Pancreas (tissue), 10 donors: ENCODE results near the gene EHD4. TPM values are rescaled to one million over a fixed set of nuclear protein-coding genes. Genes with fewer than 3 reads are reported as not detected.

Source experiments
- ATAC-seq, 4 donors: fragments of 200-7000 bp; cut with Tn5 transposase; one replicate each; pipeline versions ENCODE4 v1.8.0 to v1.9.1; 2020; ENCODE audit warnings: mild to moderate bottlenecking in 4 of 4, moderate library complexity in 4 of 4
- DNase-seq, 6 donors: peaks; one replicate each; pipeline ENCODE4 v3.0.0-alpha.2; 2020
- FAIRE-seq: peaks from 2 replicates; lab custom pipeline; 2012; peaks lifted over from hg19 to GRCh38; lab: Jason Lieb, UNC
- H3K27ac ChIP-seq, 4 donors: fragments of 200-600 bp; sonication (generic); 1 replicate in 3 of 4; 2 replicates in 1 of 4; pipeline versions ENCODE4 v1.5.0 to v1.8.0; 2020
- H3K27me3 ChIP-seq, 4 donors: fragments of 200-600 bp; one replicate each; pipeline ENCODE4 v1.8.0; 2021
- H3K36me3 ChIP-seq, 3 donors: fragments of 200-600 bp; sonication (generic) in 1 of 3; one replicate each; pipeline versions ENCODE4 v1.5.0 to v1.8.0; 2020 to 2021
- H3K4me1 ChIP-seq, 3 donors: fragments of 200-600 bp; one replicate each; pipeline ENCODE4 v1.8.0; 2021
- H3K4me3 ChIP-seq, 4 donors: fragments of 200-600 bp; sonication (generic) in 2 of 4; one replicate each; pipeline versions ENCODE4 v1.5.0 to v1.8.0; 2020 to 2021
- H3K9me3 ChIP-seq, 4 donors: fragments of 200-600 bp; one replicate each; pipeline ENCODE4 v1.8.0; 2021
- WGBS, 2 donors: extraction: QIAGEN DNeasy Blood & Tissue Kit; methylation state at CpG; one replicate each; pipeline ENCODE4 v1.1.7; 2013; 5-methylcytosine and 5-hydroxymethylcytosine counted together
- intact Hi-C, 3 donors: fragments of 100-400 bp; cut with DNase I; formaldehyde crosslinking; loops; one replicate each; pipeline versions ENCODE4 v1.11.1 to v1.14.2; 2022
- polyA plus RNA-seq, 2 donors: library from polyadenylated mRNA; stranded (reverse); fragments of 200-250 nt; gene quantifications; one replicate each; pipeline ENCODE4 v1.2.3, GENCODE V29; 2013
- total RNA-seq, 6 donors: library from RNA; stranded (reverse); fragmentation: NEBNext Ultra II Directional in 4 of 6; extraction: Animal tissue kit (Norgen Biotek cat#: 25700) in 4 of 6; gene quantifications; one replicate each; pipeline versions ENCODE4 v1.2.1 to v1.2.4, GENCODE V29; 2021 to 2023
- TF ChIP-seq, protein P1 (sequence below), 4 donors: fragments of 200-600 bp; sonication (generic) in 3 of 4; IDR thresholded peaks; one replicate each; pipeline versions ENCODE4 v1.5.0 to v1.8.0; 2021; ENCODE audit warnings: antibody characterized with exemption in 4 of 4
- donor health status: healthy with polysubstance abuse.
- donor health status: DM: no; HTN: no; CAD: no; lungs with moderate emphysema.
- donor health status: DM: no; HTN: no; CAD: no.
- donor health status: control.
- donor health status: control.
- donor health status: Bipolar disorder and iron deficiency.
- donor health status: DM: yes; HTN: yes; CAD: no.
- donor health status: DM: no; HTN: no; CAD: no.
- donor health status: DM: no; HTN: no; CAD: no.
- donor health status: DM: yes; HTN: yes; CAD: no.

EHD4 gene
- total and polyA plus RNA-seq, 8 donors: 8.1 to 22.8 (median 8.5) TPM

DNA sequence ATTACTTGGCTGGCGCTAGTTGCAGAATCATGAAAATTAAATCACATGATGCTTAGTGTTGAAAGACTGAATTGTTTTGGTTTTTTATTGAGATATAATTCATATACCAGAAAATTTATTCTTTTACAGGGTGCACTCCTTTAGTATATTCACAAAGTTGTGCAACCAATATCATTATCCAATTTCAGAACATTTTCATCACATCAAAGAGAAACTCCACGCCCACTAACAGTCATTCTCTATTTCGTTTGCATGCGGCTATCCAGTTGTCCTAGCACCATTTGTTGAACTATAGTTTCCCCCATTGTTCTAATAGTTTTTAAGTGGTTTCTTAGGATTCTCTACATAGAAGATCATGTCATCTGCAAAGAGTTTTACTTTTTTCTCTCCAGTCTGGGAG is 3.7 kb downstream of the EHD4 start:
- Histone ChIP-seq H3K4me1 (peaks cover 3 to 39% (median 12%) of the 10 kb centered on the region in 3 donors), H3K36me3 (no peaks in the 10 kb centered on the region), H3K9me3 (no peaks in the 10 kb centered on the region), H3K27ac (peak overlapping the region in 2 of 4 donors; percentile 63 to 97), H3K27me3 (no peaks in the 10 kb centered on the region), H3K4me3 (no peak overlapping the region)
- TF ChIP-seq, protein P1, sequence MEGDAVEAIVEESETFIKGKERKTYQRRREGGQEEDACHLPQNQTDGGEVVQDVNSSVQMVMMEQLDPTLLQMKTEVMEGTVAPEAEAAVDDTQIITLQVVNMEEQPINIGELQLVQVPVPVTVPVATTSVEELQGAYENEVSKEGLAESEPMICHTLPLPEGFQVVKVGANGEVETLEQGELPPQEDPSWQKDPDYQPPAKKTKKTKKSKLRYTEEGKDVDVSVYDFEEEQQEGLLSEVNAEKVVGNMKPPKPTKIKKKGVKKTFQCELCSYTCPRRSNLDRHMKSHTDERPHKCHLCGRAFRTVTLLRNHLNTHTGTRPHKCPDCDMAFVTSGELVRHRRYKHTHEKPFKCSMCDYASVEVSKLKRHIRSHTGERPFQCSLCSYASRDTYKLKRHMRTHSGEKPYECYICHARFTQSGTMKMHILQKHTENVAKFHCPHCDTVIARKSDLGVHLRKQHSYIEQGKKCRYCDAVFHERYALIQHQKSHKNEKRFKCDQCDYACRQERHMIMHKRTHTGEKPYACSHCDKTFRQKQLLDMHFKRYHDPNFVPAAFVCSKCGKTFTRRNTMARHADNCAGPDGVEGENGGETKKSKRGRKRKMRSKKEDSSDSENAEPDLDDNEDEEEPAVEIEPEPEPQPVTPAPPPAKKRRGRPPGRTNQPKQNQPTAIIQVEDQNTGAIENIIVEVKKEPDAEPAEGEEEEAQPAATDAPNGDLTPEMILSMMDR (IDR thresholded peaks at IDR 0.05): no peak
- ATAC-seq (no peak), FAIRE-seq (no peak), DNase-seq (no peak)
- intact Hi-C loops: no loop called here
- 87 to 93% methylated on average over 4 of the region's 4 CpGs for WGBS, 2 donors

DNA sequence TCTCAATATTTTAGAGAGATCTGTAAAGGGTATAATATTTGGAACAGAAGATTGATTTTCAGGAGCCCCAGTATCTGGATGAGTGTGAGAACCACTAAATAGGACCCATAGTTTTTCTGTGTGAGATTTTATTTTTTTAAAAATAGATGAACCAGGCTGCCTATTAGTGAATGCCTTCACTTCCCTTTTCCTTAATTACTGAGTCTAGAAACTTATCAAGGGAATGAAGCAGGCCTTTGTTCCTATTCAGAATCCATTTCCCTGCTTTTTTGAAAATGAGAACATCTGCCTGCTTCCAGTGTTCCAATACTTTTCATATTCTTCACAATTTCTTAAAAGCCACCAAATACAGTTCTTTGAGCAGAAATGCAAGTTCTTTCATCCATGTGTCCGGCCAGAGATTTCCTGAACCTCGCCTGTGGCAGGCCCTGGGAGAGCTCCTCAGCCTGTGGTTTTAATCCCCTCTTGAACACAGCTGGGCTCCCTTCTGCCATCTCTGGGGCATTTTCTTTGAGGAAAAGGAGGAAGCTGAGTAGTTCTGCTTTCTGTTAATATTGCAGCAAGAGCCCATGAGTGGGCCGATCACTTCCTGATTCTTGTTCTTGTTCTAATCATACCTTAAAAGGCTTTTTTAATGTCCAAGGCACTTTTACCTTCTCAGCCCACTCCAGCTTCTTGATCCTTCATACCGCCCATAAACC is 4.7 kb downstream of the EHD4 start:
- H3K27ac ChIP-seq: peak overlapping the region in 3 of 4 donors; percentile 55 to 77 (median 63)
- WGBS, 2 donors: 68 to 70% methylated on average over 4 of the region's 4 CpGs
- no peaks in the 10 kb centered on the region for H3K36me3 ChIP-seq
- H3K9me3 ChIP-seq: no peaks in the 10 kb centered on the region
- no peak overlapping the region for H3K4me3 ChIP-seq
- FAIRE-seq: no peak
- TF ChIP-seq, protein P1 (IDR thresholded peaks at IDR 0.05): no peak
- DNase-seq: peak in 1 of 6 donors; percentile 37
- intact Hi-C loops: no loop called here
- H3K27me3 ChIP-seq: no peaks in the 10 kb centered on the region
- peaks cover 3 to 33% (median 8%) of the 10 kb centered on the region in 3 donors for H3K4me1 ChIP-seq
- no peak for ATAC-seq

DNA sequence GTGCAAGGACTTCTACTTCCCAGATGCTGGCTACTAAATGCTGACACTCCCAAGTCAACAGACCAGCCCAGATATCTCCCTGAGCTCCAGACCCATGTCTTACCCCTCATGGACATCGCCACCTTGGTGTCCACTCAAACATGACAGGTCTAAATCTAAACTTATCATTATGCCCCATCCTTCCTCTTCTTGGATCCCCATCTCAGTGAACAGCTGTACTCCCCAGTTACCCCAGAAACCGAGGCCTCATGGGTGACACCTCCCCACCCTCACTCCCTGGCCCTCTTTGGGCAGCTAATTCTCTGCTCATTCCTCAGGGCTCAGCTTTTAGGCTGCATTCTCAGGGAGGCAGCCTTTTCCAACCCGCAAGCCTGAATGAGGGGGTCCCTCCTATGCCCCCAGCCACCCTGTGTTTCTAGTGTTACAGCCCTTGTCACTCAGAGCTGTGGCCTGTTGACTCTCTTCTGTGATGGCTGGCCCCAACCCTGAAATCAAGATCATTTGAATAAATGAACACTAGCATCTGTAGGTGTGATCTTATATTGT is 5.4 kb downstream of the EHD4 start:
- intact Hi-C loops: no loop called here
- no peak overlapping the region for H3K4me3 ChIP-seq
- H3K27me3 ChIP-seq: no peaks in the 10 kb centered on the region
- TF ChIP-seq, protein P1 (IDR thresholded peaks at IDR 0.05): no peak
- no peak for FAIRE-seq
- no peak for ATAC-seq
- no peaks in the 10 kb centered on the region for H3K36me3 ChIP-seq
- WGBS, 2 donors: 96% methylated on average over 3 of the region's 3 CpGs
- H3K9me3 ChIP-seq: no peaks in the 10 kb centered on the region
- DNase-seq: no peak
- peak overlapping the region in 2 of 4 donors; percentile 63 to 77 for H3K27ac ChIP-seq
- peaks cover 3 to 37% (median 12%) of the 10 kb centered on the region in 3 donors for H3K4me1 ChIP-seq

DNA sequence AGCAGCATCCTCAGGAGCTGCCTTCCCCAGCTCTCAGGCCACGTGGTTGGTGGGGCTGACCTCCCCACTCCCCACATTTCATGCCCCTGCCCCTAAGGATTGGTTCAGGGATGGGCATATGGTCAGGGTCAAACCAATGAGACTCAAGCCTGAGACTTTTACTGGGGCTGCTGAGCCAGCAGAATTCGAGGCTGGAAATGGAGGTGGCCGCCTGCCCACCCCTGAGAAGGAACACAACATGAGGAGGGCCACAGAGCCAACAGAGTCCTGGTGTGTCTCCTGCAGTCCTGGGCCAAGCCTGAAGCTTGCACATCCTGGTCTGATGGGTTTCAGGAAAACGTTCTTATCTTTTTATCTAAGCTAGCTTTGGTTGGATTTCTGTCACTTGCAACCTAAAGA is 5.9 kb downstream of the EHD4 start:
- WGBS, 2 donors: 67 to 69% methylated on average over 4 of the region's 4 CpGs
- DNase-seq (no peak), ATAC-seq (no peak), FAIRE-seq (no peak)
- intact Hi-C loops: no loop called here
- H3K9me3 ChIP-seq: no peaks in the 10 kb centered on the region
- TF ChIP-seq, protein P1 (IDR thresholded peaks at IDR 0.05): no peak
- H3K27ac ChIP-seq: peak overlapping the region in 2 of 4 donors; percentile 26 to 77
- no peaks in the 10 kb centered on the region for H3K36me3 ChIP-seq
- no peak overlapping the region for H3K4me3 ChIP-seq
- no peaks in the 10 kb centered on the region for H3K27me3 ChIP-seq
- peaks cover 3 to 43% (median 18%) of the 10 kb centered on the region in 3 donors for H3K4me1 ChIP-seq
